ENCODE measurements around the gene HIPK1.

HIPK1 gene

GRCh38 chr1:113972954-113973353 lies 43.8 kb downstream of the HIPK1 start:
- TF ChIP-seq CTCF (IDR thresholded peaks at IDR 0.05; ENCODE audit: control extremely low read depth, extremely low read depth, low read depth, missing control alignments), result no peak
- CTCF ChIA-PET, result no interaction called here
- DNase-seq (ENCODE audit: extremely low spot score), result no peak
- POLR2A ChIA-PET, result no interaction called here

- no peak for DNase-seq (ENCODE audit: extremely low spot score)
- no peak for TF ChIP-seq CTCF (IDR thresholded peaks at IDR 0.05; ENCODE audit: control extremely low read depth, extremely low read depth, low read depth, missing control alignments)
- POLR2A ChIA-PET, result no interaction called here
- CTCF ChIA-PET, result interaction anchor here (0.9 to 12.2 kb wide), 7 partner anchors 8 to 372 kb away, joined by 3 to 163 read pairs (median 3); no protein-coding TSS in a partner anchor
Measured at GRCh38 chr1:113975211-113975895, 46.2 kb downstream of the HIPK1 start.

- TF ChIP-seq CTCF (IDR thresholded peaks at IDR 0.05; ENCODE audit: control extremely low read depth, extremely low read depth, low read depth, missing control alignments), result peak; percentile 27
- DNase-seq (ENCODE audit: extremely low spot score), result no peak
- ChIA-PET POLR2A (no interaction called here), CTCF (interaction anchor here (0.9 to 12.2 kb wide), 16 partner anchors 9 to 602 kb away, joined by 3 to 163 read pairs (median 4); no protein-coding TSS in a partner anchor)
Measured at GRCh38 chr1:113976609-113977278, 47.6 kb downstream of the HIPK1 start.

- CTCF ChIA-PET, result interaction anchor here (0.9 to 12.2 kb wide), 14 partner anchors 8 to 600 kb away, joined by 3 to 163 read pairs (median 4); no protein-coding TSS in a partner anchor
- POLR2A ChIA-PET, result no interaction called here
- no peak for TF ChIP-seq CTCF (IDR thresholded peaks at IDR 0.05; ENCODE audit: control extremely low read depth, extremely low read depth, low read depth, missing control alignments)
- no peak for DNase-seq (ENCODE audit: extremely low spot score)
Measured at GRCh38 chr1:113977906-113978305, 48.8 kb downstream of the HIPK1 start.

GRCh38 chr1:113978863-113979702 lies 50.0 kb downstream of the HIPK1 start, which contains the start of gene OLFML3:
OLFML3 (plus strand) TSS chr1:113979474; CDS start chr1:113979517, 43 bp downstream.
- DNase-seq (ENCODE audit: extremely low spot score), result peak; percentile 69
- CTCF ChIA-PET, result interaction anchor here (0.6 to 12.2 kb wide), 20 partner anchors 9 to 1134 kb away, joined by 3 to 163 read pairs (median 3); no protein-coding TSS in a partner anchor
- peak; percentile 84 for TF ChIP-seq CTCF (IDR thresholded peaks at IDR 0.05; ENCODE audit: control extremely low read depth, extremely low read depth, low read depth, missing control alignments)
- POLR2A ChIA-PET, result interaction anchor here (1.0 kb wide), 1 partner anchor 304 kb away, joined by 3 read pairs; no protein-coding TSS in a partner anchor

GRCh38 chr1:113980110-113980509 lies 51.0 kb downstream of the HIPK1 start:
- POLR2A ChIA-PET, result no interaction called here
- DNase-seq (ENCODE audit: extremely low spot score), result no peak
- no peak for TF ChIP-seq CTCF (IDR thresholded peaks at IDR 0.05; ENCODE audit: control extremely low read depth, extremely low read depth, low read depth, missing control alignments)
- CTCF ChIA-PET, result interaction anchor here (1.4 to 12.2 kb wide), 5 partner anchors 10 to 367 kb away, joined by 3 to 163 read pairs (median 7); no protein-coding TSS in a partner anchor

Measured in GM10248 (cell line).